ENCODE results near the gene PIK3R5.
"Not testable (repeated sequence)": the region's sequence is repeated elsewhere in the genome, so short reads cannot be mapped to it uniquely, and the experiment has no call there.

The PIK3R5 gene

GRCh38 chr17:8985054-8985701 is 19.7 kb upstream of the PIK3R5 start:
- FAIRE-seq = no peak

GRCh38 chr17:8984225-8984624 is 18.7 kb upstream of the PIK3R5 start:
- not testable (repeated sequence) for FAIRE-seq

- no peak for FAIRE-seq
Measured at GRCh38 chr17:8981443-8981842, 15.9 kb upstream of the PIK3R5 start.

GRCh38 chr17:8979715-8980114 is 14.2 kb upstream of the PIK3R5 start:
- FAIRE-seq = no peak

- no peak for FAIRE-seq
Measured at GRCh38 chr17:8976638-8977037, 11.1 kb upstream of the PIK3R5 start.

GRCh38 chr17:8975091-8975725 is 9.7 kb upstream of the PIK3R5 start:
- FAIRE-seq = no peak

GRCh38 chr17:8969901-8970300 is 4.4 kb upstream of the PIK3R5 start:
- FAIRE-seq = no peak

- FAIRE-seq = no peak
Measured at GRCh38 chr17:8968503-8968902, 3.0 kb upstream of the PIK3R5 start.

GRCh38 chr17:8967861-8968260 is 2.4 kb upstream of the PIK3R5 start:
- no peak for FAIRE-seq

GRCh38 chr17:8966926-8967325 is 1.4 kb upstream of the PIK3R5 start:
- FAIRE-seq = no peak

GRCh38 chr17:8964801-8965393 is 610 bp downstream of the PIK3R5 start:
- no peak for FAIRE-seq

GRCh38 chr17:8963647-8964258 is 1.8 kb downstream of the PIK3R5 start:
- FAIRE-seq = no peak

- FAIRE-seq = no peak
Measured at GRCh38 chr17:8963014-8963413, 2.5 kb downstream of the PIK3R5 start.

GRCh38 chr17:8961829-8962228 is 3.7 kb downstream of the PIK3R5 start:
- no peak for FAIRE-seq

- FAIRE-seq = no peak
Measured at GRCh38 chr17:8960325-8961140, 5.0 kb downstream of the PIK3R5 start.

GRCh38 chr17:8959312-8959918 is 6.1 kb downstream of the PIK3R5 start:
- FAIRE-seq = no peak

- FAIRE-seq = no peak
Measured at GRCh38 chr17:8957721-8958120, 7.8 kb downstream of the PIK3R5 start.

- no peak for FAIRE-seq
Measured at GRCh38 chr17:8956465-8956902, 9.0 kb downstream of the PIK3R5 start.

- no peak for FAIRE-seq
Measured at GRCh38 chr17:8955021-8955959, 10.2 kb downstream of the PIK3R5 start.

GRCh38 chr17:8954339-8954738 is 11.2 kb downstream of the PIK3R5 start:
- FAIRE-seq = no peak

- FAIRE-seq = no peak
Measured at GRCh38 chr17:8953156-8953885, 12.2 kb downstream of the PIK3R5 start.
